NB4 (cell line): ENCODE measurements around the gene DPEP2.

Experiments
- CTCF ChIP-seq: IDR thresholded peaks from one replicate; pipeline ENCODE4 v1.5.1; 2012; ENCODE audit warnings: low read depth, low read length
- MAX ChIP-seq: IDR thresholded peaks from 2 replicates; pipeline ENCODE4 v1.6.1; 2011; ENCODE audit warnings: low read depth, low read length
- MYC ChIP-seq: IDR thresholded peaks from 2 replicates; pipeline ENCODE4 v1.6.1; 2011; ENCODE audit warnings: low read depth, low read length

GRCh38 chr16:67999985-68000384 lies 701 bp upstream of the DPEP2 start:
- TF ChIP-seq MYC: no peak
- TF ChIP-seq CTCF: no peak
- TF ChIP-seq MAX: no peak
